ENCODE results near the gene TBC1D30.

DNA sequence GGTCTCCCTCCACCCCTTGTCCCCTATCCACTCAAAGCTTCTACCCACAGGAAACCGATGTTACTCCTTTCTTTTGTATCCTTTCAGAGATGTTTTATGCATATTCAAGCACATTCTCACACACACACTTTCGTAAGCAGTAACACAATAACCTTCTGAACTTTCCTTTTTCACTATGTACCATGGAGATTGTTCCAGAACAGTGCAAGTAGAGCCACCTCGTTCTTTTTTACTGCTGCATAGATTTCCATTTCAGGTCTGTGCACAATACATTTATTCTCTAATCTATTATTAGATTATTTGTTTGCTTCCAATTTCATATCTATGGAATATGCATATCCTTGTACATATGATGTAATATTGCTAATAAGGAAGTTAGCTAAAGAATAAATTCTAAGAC, 60.3 kb downstream of the TBC1D30 start:
- no peak for TF ChIP-seq POLR2A (IDR thresholded peaks at IDR 0.05; ENCODE audit: low read depth)
- TF ChIP-seq, protein P1, sequence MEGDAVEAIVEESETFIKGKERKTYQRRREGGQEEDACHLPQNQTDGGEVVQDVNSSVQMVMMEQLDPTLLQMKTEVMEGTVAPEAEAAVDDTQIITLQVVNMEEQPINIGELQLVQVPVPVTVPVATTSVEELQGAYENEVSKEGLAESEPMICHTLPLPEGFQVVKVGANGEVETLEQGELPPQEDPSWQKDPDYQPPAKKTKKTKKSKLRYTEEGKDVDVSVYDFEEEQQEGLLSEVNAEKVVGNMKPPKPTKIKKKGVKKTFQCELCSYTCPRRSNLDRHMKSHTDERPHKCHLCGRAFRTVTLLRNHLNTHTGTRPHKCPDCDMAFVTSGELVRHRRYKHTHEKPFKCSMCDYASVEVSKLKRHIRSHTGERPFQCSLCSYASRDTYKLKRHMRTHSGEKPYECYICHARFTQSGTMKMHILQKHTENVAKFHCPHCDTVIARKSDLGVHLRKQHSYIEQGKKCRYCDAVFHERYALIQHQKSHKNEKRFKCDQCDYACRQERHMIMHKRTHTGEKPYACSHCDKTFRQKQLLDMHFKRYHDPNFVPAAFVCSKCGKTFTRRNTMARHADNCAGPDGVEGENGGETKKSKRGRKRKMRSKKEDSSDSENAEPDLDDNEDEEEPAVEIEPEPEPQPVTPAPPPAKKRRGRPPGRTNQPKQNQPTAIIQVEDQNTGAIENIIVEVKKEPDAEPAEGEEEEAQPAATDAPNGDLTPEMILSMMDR (IDR thresholded peaks at IDR 0.05) = no peak
